Left ventricle myocardium inferior (tissue), 1 donor: ENCODE results near the gene CEP44. TPM values are rescaled to one million over a fixed set of nuclear protein-coding genes. Genes with fewer than 3 reads are reported as not detected.

Experiments
- DNase-seq: peaks from one replicate; pipeline ENCODE4 v3.0.0-alpha.2; 2020
- H3K27ac ChIP-seq: fragments of 200-600 bp; replicated peaks from 2 replicates; pipeline ENCODE4 v1.8.0; 2021
- H3K27me3 ChIP-seq: fragments of 200-600 bp; 2 replicates; pipeline ENCODE4 v1.8.0; 2021; ENCODE audit warnings: low read depth
- H3K36me3 ChIP-seq: fragments of 200-600 bp; 2 replicates; pipeline ENCODE4 v1.8.0; 2021
- H3K4me1 ChIP-seq: fragments of 200-600 bp; 2 replicates; pipeline ENCODE4 v1.8.0; 2021
- H3K4me3 ChIP-seq: fragments of 200-600 bp; 2 replicates; pipeline ENCODE4 v1.8.0; 2021; ENCODE audit warnings: mild to moderate bottlenecking, moderate library complexity
- H3K9me3 ChIP-seq: fragments of 200-600 bp; replicated peaks from 2 replicates; pipeline ENCODE4 v1.8.0; 2021
- intact Hi-C: fragments of 100-400 bp; cut with micrococcal nuclease; formaldehyde crosslinking; loops from one replicate; pipeline ENCODE4 v1.11.0; 2022
- total RNA-seq: library from RNA; stranded (reverse); fragmentation: NEBNext Ultra II Directional; extraction: Animal tissue kit (Norgen Biotek cat#: 25700); gene quantifications from one replicate; pipeline ENCODE4 v1.2.1, GENCODE V29; 2021
- TF ChIP-seq, protein P1 (sequence below): fragments of 200-600 bp; IDR thresholded peaks from 2 replicates; pipeline ENCODE4 v1.8.0; 2021; ENCODE audit warnings: antibody characterized with exemption, mild to moderate bottlenecking, borderline replicate concordance
- donor health status: DM: no; HTN: yes; CAD: no; lungs with severe emphysema.

The CEP44 gene
- total RNA-seq, 1 donor from 2014 or later: 11.2 TPM

- intact Hi-C loops: no loop called here
- no peak overlapping the region for H3K4me3 ChIP-seq
- no peaks in the 10 kb centered on the region for H3K36me3 ChIP-seq
- TF ChIP-seq, protein P1, sequence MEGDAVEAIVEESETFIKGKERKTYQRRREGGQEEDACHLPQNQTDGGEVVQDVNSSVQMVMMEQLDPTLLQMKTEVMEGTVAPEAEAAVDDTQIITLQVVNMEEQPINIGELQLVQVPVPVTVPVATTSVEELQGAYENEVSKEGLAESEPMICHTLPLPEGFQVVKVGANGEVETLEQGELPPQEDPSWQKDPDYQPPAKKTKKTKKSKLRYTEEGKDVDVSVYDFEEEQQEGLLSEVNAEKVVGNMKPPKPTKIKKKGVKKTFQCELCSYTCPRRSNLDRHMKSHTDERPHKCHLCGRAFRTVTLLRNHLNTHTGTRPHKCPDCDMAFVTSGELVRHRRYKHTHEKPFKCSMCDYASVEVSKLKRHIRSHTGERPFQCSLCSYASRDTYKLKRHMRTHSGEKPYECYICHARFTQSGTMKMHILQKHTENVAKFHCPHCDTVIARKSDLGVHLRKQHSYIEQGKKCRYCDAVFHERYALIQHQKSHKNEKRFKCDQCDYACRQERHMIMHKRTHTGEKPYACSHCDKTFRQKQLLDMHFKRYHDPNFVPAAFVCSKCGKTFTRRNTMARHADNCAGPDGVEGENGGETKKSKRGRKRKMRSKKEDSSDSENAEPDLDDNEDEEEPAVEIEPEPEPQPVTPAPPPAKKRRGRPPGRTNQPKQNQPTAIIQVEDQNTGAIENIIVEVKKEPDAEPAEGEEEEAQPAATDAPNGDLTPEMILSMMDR: no peak
- no peak for DNase-seq
- no peaks in the 10 kb centered on the region for H3K9me3 ChIP-seq
- H3K27ac ChIP-seq: no peak overlapping the region
- H3K27me3 ChIP-seq: no peaks in the 10 kb centered on the region
- no peaks in the 10 kb centered on the region for H3K4me1 ChIP-seq
Measured at GRCh38 chr4:174332741-174333493, 49.2 kb downstream of the CEP44 start.

DNA sequence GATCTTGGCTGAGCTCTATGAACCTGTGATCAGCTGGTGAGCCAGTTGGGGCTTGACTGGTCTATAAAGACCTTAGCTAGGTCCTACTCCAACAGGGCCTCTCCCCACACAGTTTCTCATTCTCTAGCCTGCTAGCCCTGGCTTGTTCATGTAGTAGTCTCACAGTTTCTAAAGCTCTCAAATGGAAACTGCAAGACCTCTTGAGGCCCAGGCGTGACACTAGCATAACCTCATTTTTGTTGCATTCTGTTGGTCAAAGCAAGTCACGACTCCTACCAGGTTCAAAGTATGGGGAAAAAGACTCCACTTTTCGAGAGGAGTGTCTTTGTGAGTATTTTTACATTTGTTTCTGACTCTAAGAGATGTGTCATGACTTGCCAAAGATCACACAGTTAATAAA is 50.9 kb downstream of the CEP44 start:
- no peaks in the 10 kb centered on the region for H3K36me3 ChIP-seq

GRCh38 chr4:174340714-174341113 is 57.0 kb downstream of the CEP44 start:
- Histone ChIP-seq H3K36me3 (no peaks in the 10 kb centered on the region), H3K27ac (no peak overlapping the region), H3K4me3 (no peak overlapping the region), H3K9me3 (no peaks in the 10 kb centered on the region), H3K27me3 (no peaks in the 10 kb centered on the region), H3K4me1 (no peaks in the 10 kb centered on the region)
- intact Hi-C loops: no loop called here
- DNase-seq: no peak
- TF ChIP-seq, protein P1: no peak

More for the DNA sequence above, 50.9 kb downstream of the CEP44 start:
- no peaks in the 10 kb centered on the region for H3K27me3 ChIP-seq
- H3K27ac ChIP-seq: no peak overlapping the region
- H3K4me1 ChIP-seq: no peaks in the 10 kb centered on the region
- no peaks in the 10 kb centered on the region for H3K9me3 ChIP-seq
- no peak overlapping the region for H3K4me3 ChIP-seq
- TF ChIP-seq, protein P1: no peak
- no peak for DNase-seq
- intact Hi-C loops: no loop called here

- no peak overlapping the region for H3K27ac ChIP-seq
- H3K4me3 ChIP-seq: no peak overlapping the region
- no peaks in the 10 kb centered on the region for H3K27me3 ChIP-seq
- peaks cover 5% of the 10 kb centered on the region for H3K36me3 ChIP-seq
- TF ChIP-seq, protein P1: no peak
- intact Hi-C loops: no loop called here
- no peak for DNase-seq
- H3K9me3 ChIP-seq: peaks cover 8% of the 10 kb centered on the region
- no peaks in the 10 kb centered on the region for H3K4me1 ChIP-seq
Measured at GRCh38 chr4:174349156-174349555, 65.4 kb downstream of the CEP44 start.

- no peak overlapping the region for H3K4me3 ChIP-seq
- H3K4me1 ChIP-seq: no peaks in the 10 kb centered on the region
- intact Hi-C loops: no loop called here
- TF ChIP-seq, protein P1: no peak
- no peaks in the 10 kb centered on the region for H3K27me3 ChIP-seq
- H3K27ac ChIP-seq: no peak overlapping the region
- H3K36me3 ChIP-seq: peaks cover 5% of the 10 kb centered on the region
- no peak for DNase-seq
- H3K9me3 ChIP-seq: peaks cover 8% of the 10 kb centered on the region
Measured at GRCh38 chr4:174352061-174352819, 68.5 kb downstream of the CEP44 start.
